Ovary (tissue), 9 donors: ENCODE results near the gene SLC9A8. TPM values are rescaled to one million over a fixed set of nuclear protein-coding genes. Genes with fewer than 3 reads are reported as not detected.

Experiments
- DNase-seq, 5 donors: peaks; one replicate each; pipeline ENCODE4 v3.0.0-alpha.2; 2019 to 2020
- H3K27ac ChIP-seq, 2 donors: fragments of 200-600 bp; one replicate each; pipeline versions ENCODE4 v1.5.1 to v1.8.0; 2019 to 2022
- H3K27me3 ChIP-seq: fragments of 200-600 bp; one replicate; pipeline ENCODE4 v1.8.0; 2022
- H3K36me3 ChIP-seq: fragments of 200-600 bp; sonication (generic); one replicate; pipeline ENCODE4 v1.5.1; 2019
- H3K4me1 ChIP-seq: one replicate; pipeline ENCODE4 v1.8.1; 2013; ENCODE audit warnings: mild to moderate bottlenecking, moderate library complexity; ENCODE audit not compliant: insufficient read depth
- H3K4me3 ChIP-seq: fragments of 200-600 bp; sonication (generic); one replicate; pipeline ENCODE4 v1.5.1; 2017
- H3K9me3 ChIP-seq, 2 donors: fragments of 200-600 bp in 1 of 2; sonication (generic) in 1 of 2; one replicate each; pipeline versions ENCODE4 v1.5.1 to v1.8.1; 2013 to 2019; ENCODE audit warnings: mild to moderate bottlenecking in 1 of 2, moderate library complexity in 1 of 2
- EP300 ChIP-seq: sonication (generic); formaldehyde crosslinking; IDR thresholded peaks from one replicate; pipeline ENCODE4 v1.6.1; 2017; ENCODE audit warnings: antibody characterized with exemption
- POLR2A ChIP-seq: fragments of 450-650 bp; IDR thresholded peaks from one replicate; pipeline ENCODE4 v1.6.1; 2017; ENCODE audit warnings: antibody characterized with exemption, mild to moderate bottlenecking, moderate library complexity
- WGBS, 3 donors: extraction: QIAGEN DNeasy Blood & Tissue Kit in 1 of 3; methylation state at CpG; one replicate each; pipeline versions ENCODE4 v1.1.5 to v1.1.7; 2013 to 2017; 5-methylcytosine and 5-hydroxymethylcytosine counted together
- intact Hi-C, 4 donors: fragments of 100-400 bp; cut with DNase I; formaldehyde crosslinking; loops; one replicate each; pipeline versions ENCODE4 v1.11.0 to v1.15.1; 2022 to 2023
- polyA plus RNA-seq, 2 donors: library from polyadenylated mRNA; stranded (reverse); fragments of 200-250 nt in 1 of 2; fragments of 350-450 nt in 1 of 2; fragmentation: Illumina TruSeq in 1 of 2; extraction: RNeasy Lipid Tissue Mini Kit (QIAGEN cat#74804) in 1 of 2; gene quantifications; one replicate each; pipeline ENCODE4 v1.2.3, GENCODE V29; 2013 to 2014
- total RNA-seq, 7 donors: library from RNA; depleted of rRNA in 2 of 7; stranded (reverse); fragments of >200 nt in 2 of 7; fragmentation: NEBNext Ultra II Directional in 3 of 7; extraction: Animal tissue kit (Norgen Biotek cat#: 25700) in 3 of 7; gene quantifications; one replicate each; pipeline versions ENCODE4 v1.1.0 to v1.2.4, GENCODE V29; 2016 to 2023
- TF ChIP-seq, protein P1 (sequence below), 3 donors: fragments of 450-650 bp in 2 of 3; fragments of 200-600 bp in 1 of 3; IDR thresholded peaks; one replicate each; pipeline versions ENCODE4 v1.5.1 to v1.8.0; 2016 to 2022; ENCODE audit warnings: antibody characterized with exemption in 3 of 3, mild to moderate bottlenecking in 1 of 3
- donor health status: DM: no; HTN: no; CAD: no; lungs with moderate emphysema.
- donor health status: DM: no; HTN: no; CAD: no.
- donor health status: Bipolar disorder and iron deficiency.
- donor health status: DM: yes; HTN: yes; CAD: no.
- donor health status: DM: no; HTN: no; CAD: no.
- donor health status: DM: yes; HTN: yes; CAD: no.

Gene SLC9A8
- total and polyA plus RNA-seq, 9 donors: 3.9 to 11.4 (median 7.7) TPM

DNA sequence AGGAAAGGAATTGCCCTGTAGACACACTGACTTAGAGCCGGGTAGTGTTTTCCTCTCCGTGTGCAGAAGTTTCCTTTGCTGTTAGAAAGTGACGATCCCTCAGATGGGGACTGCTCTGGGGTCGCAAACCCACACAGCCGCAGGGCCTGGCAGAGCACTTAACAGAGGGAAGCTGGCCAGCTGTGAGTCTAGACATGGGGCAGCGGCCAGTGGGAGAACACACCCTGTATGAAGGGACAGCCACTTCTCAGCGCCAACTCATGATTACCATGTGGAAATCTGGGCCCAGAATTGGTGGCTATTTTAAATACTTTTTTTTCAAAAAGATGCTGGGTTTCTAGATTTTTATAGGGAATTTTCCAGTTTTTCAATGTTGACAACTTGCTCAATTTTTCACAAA is 39.4 kb downstream of the SLC9A8 start:
- 49 to 64% (median 60%) methylated on average over 7 of the region's 7 CpGs for WGBS, 3 donors
- Histone ChIP-seq H3K4me3 (no peak overlapping the region), H3K9me3 (no peaks in the 10 kb centered on the region), H3K27ac (no peak overlapping the region), H3K27me3 (no peaks in the 10 kb centered on the region), H3K36me3 (no peaks in the 10 kb centered on the region), H3K4me1 (no peaks in the 10 kb centered on the region)
- TF ChIP-seq EP300: no peak
- TF ChIP-seq, protein P1, sequence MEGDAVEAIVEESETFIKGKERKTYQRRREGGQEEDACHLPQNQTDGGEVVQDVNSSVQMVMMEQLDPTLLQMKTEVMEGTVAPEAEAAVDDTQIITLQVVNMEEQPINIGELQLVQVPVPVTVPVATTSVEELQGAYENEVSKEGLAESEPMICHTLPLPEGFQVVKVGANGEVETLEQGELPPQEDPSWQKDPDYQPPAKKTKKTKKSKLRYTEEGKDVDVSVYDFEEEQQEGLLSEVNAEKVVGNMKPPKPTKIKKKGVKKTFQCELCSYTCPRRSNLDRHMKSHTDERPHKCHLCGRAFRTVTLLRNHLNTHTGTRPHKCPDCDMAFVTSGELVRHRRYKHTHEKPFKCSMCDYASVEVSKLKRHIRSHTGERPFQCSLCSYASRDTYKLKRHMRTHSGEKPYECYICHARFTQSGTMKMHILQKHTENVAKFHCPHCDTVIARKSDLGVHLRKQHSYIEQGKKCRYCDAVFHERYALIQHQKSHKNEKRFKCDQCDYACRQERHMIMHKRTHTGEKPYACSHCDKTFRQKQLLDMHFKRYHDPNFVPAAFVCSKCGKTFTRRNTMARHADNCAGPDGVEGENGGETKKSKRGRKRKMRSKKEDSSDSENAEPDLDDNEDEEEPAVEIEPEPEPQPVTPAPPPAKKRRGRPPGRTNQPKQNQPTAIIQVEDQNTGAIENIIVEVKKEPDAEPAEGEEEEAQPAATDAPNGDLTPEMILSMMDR (IDR thresholded peaks at IDR 0.05): no peak
- intact Hi-C loops: loop anchor here in 1 of 4 donors (10.0 kb wide), 1 partner anchor 517 kb away; no protein-coding TSS in a partner anchor
- DNase-seq: no peak

DNA sequence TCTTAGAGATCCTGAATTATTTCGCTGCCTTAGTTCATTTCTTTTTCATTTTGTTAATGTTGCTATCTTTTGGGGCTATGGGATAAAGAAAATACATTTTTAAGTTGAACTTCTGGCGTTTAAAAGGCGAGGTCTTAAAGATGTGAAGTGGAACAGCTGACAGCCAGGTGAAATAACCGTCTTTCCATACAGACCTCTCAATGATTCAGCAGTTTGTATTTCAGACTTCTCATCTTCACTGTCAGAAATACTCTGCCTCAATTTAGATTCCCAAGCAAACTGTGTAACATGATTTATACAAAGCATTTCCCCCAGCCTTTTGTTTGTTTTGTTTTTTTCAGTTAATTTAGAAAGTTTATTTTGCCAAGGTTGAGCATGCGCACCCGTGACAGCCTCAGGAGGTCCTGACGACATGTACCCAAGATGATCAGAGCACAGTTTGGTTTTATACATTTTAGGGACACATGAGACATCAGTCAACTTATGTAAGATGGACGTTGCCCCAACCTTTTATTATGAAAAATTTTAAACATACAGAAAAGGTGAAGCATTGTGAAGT is 40.0 kb downstream of the SLC9A8 start:
- H3K36me3 ChIP-seq: no peaks in the 10 kb centered on the region
- intact Hi-C loops: loop anchor here in 1 of 4 donors (10.0 kb wide), 1 partner anchor 518 kb away; no protein-coding TSS in a partner anchor

DNA sequence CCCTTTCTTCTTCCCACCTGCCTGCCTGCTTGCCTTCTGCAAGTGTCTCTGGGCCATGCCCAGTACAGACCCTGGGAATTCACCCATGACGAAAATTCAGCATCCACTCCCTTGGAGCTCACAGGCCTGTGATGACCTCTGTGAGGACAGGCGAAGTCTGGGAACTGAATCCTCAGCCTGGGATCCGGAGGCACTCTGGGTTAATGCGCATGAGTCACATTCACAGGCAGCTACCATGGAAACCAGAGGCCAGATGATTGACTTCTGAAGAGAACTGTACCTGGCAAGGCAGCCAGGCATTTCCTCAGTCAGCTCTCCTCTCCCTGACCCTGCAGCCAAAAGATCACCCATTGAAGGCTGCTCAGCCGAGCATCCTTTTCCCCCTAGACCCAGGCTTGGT is 41.0 kb downstream of the SLC9A8 start:
- intact Hi-C loops: loop anchor here in 1 of 4 donors (10.0 kb wide), 1 partner anchor 519 kb away; no protein-coding TSS in a partner anchor
- DNase-seq: no peak
- H3K36me3 ChIP-seq: no peaks in the 10 kb centered on the region
- H3K4me1 ChIP-seq: no peaks in the 10 kb centered on the region
- no peak overlapping the region for H3K4me3 ChIP-seq
- no peaks in the 10 kb centered on the region for H3K9me3 ChIP-seq
- no peaks in the 10 kb centered on the region for H3K27me3 ChIP-seq
- no peak overlapping the region for H3K27ac ChIP-seq
- TF ChIP-seq, protein P1 (IDR thresholded peaks at IDR 0.05): no peak
- WGBS, 3 donors: 87 to 97% (median 88%) methylated on average over 5 of the region's 5 CpGs

More for the DNA sequence above, 40.0 kb downstream of the SLC9A8 start:
- Histone ChIP-seq H3K9me3 (no peaks in the 10 kb centered on the region), H3K27ac (no peak overlapping the region), H3K4me1 (no peaks in the 10 kb centered on the region), H3K27me3 (no peaks in the 10 kb centered on the region), H3K4me3 (no peak overlapping the region)
- TF ChIP-seq, protein P1 (IDR thresholded peaks at IDR 0.05): no peak
- TF ChIP-seq POLR2A (no peak), EP300 (no peak)
- 54 to 80% (median 64%) methylated on average over 8 of the region's 8 CpGs for WGBS, 3 donors
- no peak for DNase-seq

DNA sequence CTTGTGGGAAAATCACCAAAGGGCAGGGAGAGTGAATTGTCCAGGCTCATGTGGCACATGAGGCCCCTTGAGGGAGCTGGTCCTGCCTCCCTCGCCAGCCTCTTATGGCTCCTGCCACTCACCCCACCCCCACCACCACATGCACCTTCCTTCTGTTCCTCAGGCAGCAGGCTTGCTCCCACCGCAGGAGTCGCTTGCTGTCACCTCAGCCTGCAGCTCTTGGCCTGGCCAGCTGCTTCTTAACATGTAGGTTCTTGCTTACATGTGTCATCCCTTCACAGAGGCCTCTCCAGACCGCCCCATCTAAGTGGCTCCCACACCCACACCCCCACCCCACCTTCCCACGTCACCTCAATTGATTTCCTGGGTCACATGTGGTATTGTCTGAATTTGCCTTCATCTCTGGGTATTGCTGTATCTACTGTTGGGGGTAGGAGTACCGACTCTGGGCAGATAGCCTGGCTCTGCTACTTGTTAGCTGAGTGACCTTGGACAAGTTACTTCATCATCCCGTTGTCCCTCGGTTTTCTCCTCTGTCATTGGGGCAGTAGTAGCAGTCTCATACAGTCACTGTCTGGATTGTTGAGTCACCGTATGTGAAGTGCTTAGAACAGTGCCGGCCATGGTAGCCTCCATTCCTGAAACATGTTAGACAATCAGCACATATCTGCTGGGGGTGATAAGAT is 41.7 kb downstream of the SLC9A8 start:
- H3K36me3 ChIP-seq: no peaks in the 10 kb centered on the region
- DNase-seq: no peak
- no peaks in the 10 kb centered on the region for H3K9me3 ChIP-seq
- no peaks in the 10 kb centered on the region for H3K27me3 ChIP-seq
- intact Hi-C loops: loop anchor here in 1 of 4 donors (10.0 kb wide), 1 partner anchor 520 kb away; no protein-coding TSS in a partner anchor
- no peak overlapping the region for H3K27ac ChIP-seq
- no peak overlapping the region for H3K4me3 ChIP-seq
- 84 to 89% (median 86%) methylated on average over 10 of the region's 10 CpGs for WGBS, 3 donors
- no peak for TF ChIP-seq EP300
- TF ChIP-seq POLR2A: no peak
- TF ChIP-seq, protein P1 (IDR thresholded peaks at IDR 0.05): no peak
- H3K4me1 ChIP-seq: no peaks in the 10 kb centered on the region
